ENCODE results near the gene PHC1. TPM values are rescaled to one million over a fixed set of nuclear protein-coding genes. Genes with fewer than 3 reads are reported as not detected.
A peak's percentile ranks its signal among the peaks of the same experiment; 100 is the strongest.
"Not testable (repeated sequence)": the region's sequence is repeated elsewhere in the genome, so short reads cannot be mapped to it uniquely, and the experiment has no call there.

PHC1 gene
- polyA plus RNA-seq (2011; rRNA removed) (20.9 and 26.7 TPM in 2 replicates), polyA minus RNA-seq (2011; rRNA and poly(A)+ RNA removed) (17.8 and 25.4 TPM in 2 replicates)

DNA sequence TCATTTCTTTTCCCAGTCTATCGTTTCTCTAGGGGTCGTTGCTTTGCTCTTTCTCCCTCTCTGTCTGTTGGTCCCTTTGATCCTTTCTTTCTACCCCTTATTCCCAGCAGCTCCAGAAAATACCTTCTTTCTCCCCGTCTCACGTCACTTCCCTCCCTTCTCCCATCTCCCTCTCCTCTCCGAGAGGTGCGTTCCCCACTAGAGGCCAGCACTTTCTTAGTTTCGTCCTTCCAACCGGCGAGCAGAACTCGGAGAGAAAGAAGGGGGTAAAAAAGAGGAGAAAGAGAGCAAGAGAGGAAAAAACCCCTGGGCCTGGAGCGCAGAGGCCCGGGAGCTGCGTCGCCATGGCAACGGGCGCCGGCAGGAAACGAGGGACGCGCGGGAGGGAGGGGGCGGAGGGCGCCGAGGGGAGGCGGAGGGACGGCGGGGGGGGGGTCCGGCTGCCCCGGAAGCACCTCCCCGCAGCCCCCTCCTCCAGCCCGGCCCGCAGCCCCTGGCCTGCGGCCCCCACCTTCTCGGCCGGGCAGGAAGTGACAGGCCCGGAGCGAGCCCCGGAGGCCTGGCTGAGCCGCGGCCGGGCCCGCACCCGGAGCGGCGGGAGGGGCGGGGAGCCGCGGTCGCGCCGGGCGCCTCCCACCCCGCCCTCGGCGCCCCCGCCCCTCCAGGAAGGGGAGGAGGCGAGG lies at the start of gene PHC1:
PHC1 (plus strand) TSS at position 477 of the 683 bp plus-strand sequence. CDS start 3,169 bp downstream, outside the sequence.
- POLR2A ChIA-PET; H3K27me3 ChIP-seq (ENCODE audit: control insufficient read depth, insufficient read depth, low read length); H3K36me3 ChIP-seq (ENCODE audit: control insufficient read depth, insufficient read depth, low read length): not testable (repeated sequence)
- peak within 1 kb of the TSS; percentile 88 for H3K4me3 ChIP-seq (ENCODE audit: low read depth, low read length)
- CTCF ChIA-PET, result interaction anchor here (1.0 to 1.7 kb wide), 3 partner anchors 19 to 24 kb away, joined by 3 to 5 read pairs (median 5); no protein-coding TSS in a partner anchor
- peak; percentile 62 for TF ChIP-seq CTCF (IDR thresholded peaks at IDR 0.05; ENCODE audit: insufficient read depth, low read depth, low read length)
- DNase-seq (ENCODE audit: low read depth), result peak; percentile 16

DNA sequence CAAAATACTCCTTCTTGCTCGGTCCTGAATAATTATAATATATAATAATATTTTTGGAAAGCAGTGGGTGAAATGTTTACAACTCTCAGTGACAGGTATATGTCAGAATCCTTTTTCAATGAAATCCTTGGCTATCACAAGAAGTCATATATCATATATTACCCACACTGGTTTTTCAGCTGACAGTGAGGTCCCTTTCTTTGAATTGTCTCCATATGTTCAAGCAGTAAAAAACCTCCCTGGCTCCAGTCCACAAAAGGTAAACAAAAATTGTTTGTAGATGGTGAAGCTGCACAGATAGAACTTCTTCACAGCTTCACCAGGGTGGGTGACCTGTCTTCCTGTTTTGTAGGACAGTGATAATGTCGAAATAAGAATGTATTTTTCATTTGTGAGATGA lies 47.9 kb upstream of the PHC1 start:
- CTCF ChIA-PET, result interaction anchor here (1.4 kb wide), 1 partner anchor 184 kb away, joined by 6 read pairs; no protein-coding TSS in a partner anchor
- no peak for TF ChIP-seq CTCF (IDR thresholded peaks at IDR 0.05; ENCODE audit: insufficient read depth, low read depth, low read length)

DNA sequence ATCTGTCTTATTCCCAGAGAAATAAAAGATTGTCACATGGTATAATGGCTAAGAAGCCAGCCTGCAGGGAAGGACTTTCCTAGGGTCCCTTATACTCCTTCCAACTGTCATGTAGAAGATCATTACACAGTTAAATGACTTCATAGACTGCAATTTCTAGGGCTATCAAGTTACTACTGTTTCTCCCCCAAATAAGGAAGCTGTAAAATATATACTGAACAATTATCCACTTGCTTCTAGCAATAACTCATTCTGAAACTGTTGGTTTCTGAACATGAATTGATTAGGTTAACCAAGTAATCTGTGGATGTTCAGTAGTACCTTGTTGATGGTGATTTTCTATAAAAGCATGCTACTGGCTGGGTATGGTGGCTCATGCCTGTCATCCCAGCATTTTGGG lies 47.3 kb upstream of the PHC1 start:
- no peaks in the 10 kb centered on the region for H3K36me3 ChIP-seq (ENCODE audit: control insufficient read depth, insufficient read depth, low read length)
- CTCF ChIA-PET, result interaction anchor here (1.1 to 1.4 kb wide), 2 partner anchors 12 to 185 kb away, joined by 4 to 6 read pairs; no protein-coding TSS in a partner anchor
- TF ChIP-seq CTCF (IDR thresholded peaks at IDR 0.05; ENCODE audit: insufficient read depth, low read depth, low read length), result no peak
- no peaks in the 10 kb centered on the region for H3K27me3 ChIP-seq (ENCODE audit: control insufficient read depth, insufficient read depth, low read length)
- POLR2A ChIA-PET, result no interaction called here
- no peak overlapping the region for H3K4me3 ChIP-seq (ENCODE audit: low read depth, low read length)
- DNase-seq (ENCODE audit: low read depth), result no peak

More for the DNA sequence above, 47.9 kb upstream of the PHC1 start:
- no peaks in the 10 kb centered on the region for H3K27me3 ChIP-seq (ENCODE audit: control insufficient read depth, insufficient read depth, low read length)
- H3K4me3 ChIP-seq (ENCODE audit: low read depth, low read length), result no peak overlapping the region
- DNase-seq (ENCODE audit: low read depth), result no peak
- H3K36me3 ChIP-seq (ENCODE audit: control insufficient read depth, insufficient read depth, low read length), result no peaks in the 10 kb centered on the region
- POLR2A ChIA-PET, result no interaction called here

DNA sequence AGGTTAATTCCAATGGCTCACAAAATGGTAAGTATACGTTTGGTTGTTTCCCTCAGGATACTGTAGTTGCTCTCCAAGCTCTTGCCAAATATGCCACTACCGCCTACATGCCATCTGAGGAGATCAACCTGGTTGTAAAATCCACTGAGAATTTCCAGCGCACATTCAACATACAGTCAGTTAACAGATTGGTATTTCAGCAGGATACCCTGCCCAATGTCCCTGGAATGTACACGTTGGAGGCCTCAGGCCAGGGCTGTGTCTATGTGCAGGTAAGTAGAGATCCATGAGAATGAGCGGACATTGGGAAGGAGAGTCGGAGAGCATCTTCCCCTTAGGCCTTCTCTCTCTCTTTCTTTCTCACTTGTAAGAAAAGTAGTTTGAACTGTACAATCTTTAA lies 46.5 kb upstream of the PHC1 start:
- Histone ChIP-seq H3K4me3 (ENCODE audit: low read depth, low read length) (no peak overlapping the region), H3K27me3 (ENCODE audit: control insufficient read depth, insufficient read depth, low read length) (no peaks in the 10 kb centered on the region), H3K36me3 (ENCODE audit: control insufficient read depth, insufficient read depth, low read length) (no peaks in the 10 kb centered on the region)
- no peak for DNase-seq (ENCODE audit: low read depth)
- ChIA-PET CTCF (interaction anchor here (1.1 kb wide), 1 partner anchor 11 kb away, joined by 4 read pairs; no protein-coding TSS in a partner anchor), POLR2A (no interaction called here)
- no peak for TF ChIP-seq CTCF (IDR thresholded peaks at IDR 0.05; ENCODE audit: insufficient read depth, low read depth, low read length)

- DNase-seq (ENCODE audit: low read depth), result no peak
- TF ChIP-seq CTCF (IDR thresholded peaks at IDR 0.05; ENCODE audit: insufficient read depth, low read depth, low read length), result no peak
- H3K4me3 ChIP-seq (ENCODE audit: low read depth, low read length), result no peak overlapping the region
- CTCF ChIA-PET, result interaction anchor here (0.7 to 2.7 kb wide), 3 partner anchors 10 to 46 kb away, joined by 3 to 16 read pairs (median 14); no protein-coding TSS in a partner anchor
- POLR2A ChIA-PET, result no interaction called here
- no peaks in the 10 kb centered on the region for H3K27me3 ChIP-seq (ENCODE audit: control insufficient read depth, insufficient read depth, low read length)
- no peaks in the 10 kb centered on the region for H3K36me3 ChIP-seq (ENCODE audit: control insufficient read depth, insufficient read depth, low read length)
Measured at GRCh38 chr12:8870586-8870985, 43.7 kb upstream of the PHC1 start.

Measured in BJ (cell line).